GM20000 (cell line): ENCODE results near the gene SSBP4.

Experiments
- DNase-seq: peaks from one replicate; pipeline ENCODE4 v3.0.0; 2012; ENCODE audit warnings: low spot score
- CTCF ChIP-seq: IDR thresholded peaks from 2 replicates; pipeline ENCODE4 v1.5.1; 2012; ENCODE audit warnings: mild to moderate bottlenecking, control low read depth; ENCODE audit errors: extremely low read depth, missing control alignments

Gene SSBP4

DNA sequence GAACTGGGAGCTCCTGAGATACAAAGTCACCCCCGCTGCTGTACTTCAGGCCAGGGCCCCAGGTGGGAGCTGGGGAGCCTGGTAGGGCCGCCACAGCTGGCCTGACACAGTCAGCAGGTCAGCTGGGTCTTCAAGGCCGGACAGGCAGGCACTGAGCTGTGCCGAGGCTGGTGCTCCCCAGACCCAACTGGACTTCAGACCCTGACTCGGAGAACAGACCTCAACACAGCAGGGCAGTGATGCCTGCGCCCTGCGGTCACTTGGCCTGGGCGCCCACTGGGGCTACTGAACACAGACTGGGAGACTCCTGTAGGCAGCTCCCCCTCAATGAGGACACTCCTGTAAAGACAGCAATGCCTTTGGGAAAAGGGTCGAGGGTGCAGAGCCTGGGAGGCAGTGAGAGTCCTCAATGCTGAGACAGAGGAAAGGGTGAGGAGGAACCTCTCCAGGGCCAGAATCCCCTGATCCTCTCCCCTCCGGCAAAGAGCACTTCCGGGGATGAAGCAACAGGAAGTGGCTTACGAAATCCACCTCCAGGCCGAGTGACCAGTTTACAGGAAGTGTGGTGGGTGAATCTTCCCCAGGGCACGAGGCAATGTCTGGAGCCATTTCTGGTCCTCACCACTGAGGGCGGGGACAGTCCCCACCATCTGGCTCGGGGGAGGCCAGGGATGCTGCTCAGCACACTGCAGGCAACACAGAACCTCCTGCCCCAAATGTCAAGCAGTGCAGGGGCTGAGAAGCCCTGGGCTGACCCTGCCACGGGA lies 59.5 kb downstream of the SSBP4 start:
- DNase-seq, result peak; percentile 85
- no peak for TF ChIP-seq CTCF

DNA sequence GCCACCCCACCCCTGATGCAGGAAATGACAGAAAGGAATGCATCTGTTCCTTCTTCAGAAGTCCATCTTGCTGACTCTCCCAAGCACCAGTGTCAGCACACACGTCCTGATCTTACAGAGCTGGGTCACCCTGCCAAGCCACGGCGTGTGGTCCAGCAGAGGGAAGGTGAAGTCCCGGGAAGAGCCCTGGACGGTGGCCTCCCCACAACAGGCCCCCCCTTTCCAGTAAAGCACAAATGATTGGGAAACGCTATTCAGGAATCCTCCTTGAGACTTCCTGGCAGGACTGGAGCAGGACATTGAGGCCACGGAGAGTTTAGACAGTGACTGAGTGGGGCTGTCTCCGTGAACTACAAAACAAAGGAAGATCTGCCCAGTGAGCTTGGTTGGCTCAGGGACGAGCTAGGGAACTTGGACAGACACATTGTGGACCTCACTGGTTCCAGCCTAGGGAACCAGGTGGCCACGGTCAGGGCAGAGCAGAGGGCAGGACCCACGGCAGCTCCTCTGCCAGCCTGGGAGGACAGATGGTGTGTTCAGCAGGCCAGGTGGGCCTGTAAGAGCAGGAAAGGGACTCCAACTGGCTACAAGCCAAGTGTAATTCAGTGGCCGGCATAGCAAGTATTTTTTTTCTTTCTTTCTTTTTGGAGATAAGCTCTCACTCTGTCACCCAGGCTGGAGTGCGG lies 61.0 kb downstream of the SSBP4 start:
- no peak for TF ChIP-seq CTCF
- no peak for DNase-seq

- no peak for DNase-seq
Measured at GRCh38 chr19:18481505-18482222, 62.5 kb downstream of the SSBP4 start.

GRCh38 chr19:18483119-18483890 lies 64.1 kb downstream of the SSBP4 start:
- TF ChIP-seq CTCF, result no peak

More at GRCh38 chr19:18481505-18482222, 62.5 kb downstream of the SSBP4 start:
- TF ChIP-seq CTCF, result no peak

More at GRCh38 chr19:18483119-18483890, 64.1 kb downstream of the SSBP4 start:
- DNase-seq, result no peak
